IMR-90 (cell line): ENCODE data around the gene UBA7. TPM values are rescaled to one million over a fixed set of nuclear protein-coding genes. Genes with fewer than 3 reads are reported as not detected.

ENCODE experiments used
- ATAC-seq: fragments of 200-7000 bp; cut with Tn5 transposase; 2 replicates; pipeline ENCODE4 v1.9.1; 2020; ENCODE audit warnings: low read depth, mild to moderate bottlenecking, moderate library complexity
- BruUV-seq: library from RNA; stranded (reverse); fragments of 400-500 nt; replicated peaks from 2 replicates; lab custom pipeline; 2021; lab: Mats Ljungman, UMichigan
- CTCF ChIA-PET: fragments of 300-600 bp; formaldehyde crosslinking; extraction: SDS; loops from one replicate; lab custom pipeline; 2021; ENCODE audit warnings: antibody characterized with exemption; lab: Yijun Ruan, JAX
- POLR2A ChIA-PET: fragments of 300-600 bp; sonication (Branson Sonifier 250); formaldehyde crosslinking; loops from one replicate; lab custom pipeline; 2022; ENCODE audit warnings: antibody characterized with exemption; ENCODE audit not compliant: unreplicated experiment; lab: Charles Lee
- DNase-seq: peaks from one replicate; pipeline ENCODE4 v3.0.0; 2013
- H2AFZ ChIP-seq: replicated peaks from 2 replicates; pipeline ENCODE3; 2013; ENCODE audit warnings: low read length, mild to moderate bottlenecking; ENCODE audit not compliant: poor library complexity
- H2AK5ac ChIP-seq: 2 replicates; pipeline ENCODE4 v1.6.1; 2013; ENCODE audit warnings: low read depth, low read length, inconsistent platforms
- H2AK9ac ChIP-seq: replicated peaks from 2 replicates; pipeline ENCODE3; 2013; ENCODE audit warnings: mild to moderate bottlenecking, low read depth, low read length, moderate library complexity; ENCODE audit not compliant: poor library complexity
- H2BK120ac ChIP-seq: 2 replicates; pipeline ENCODE4 v1.6.1; 2013; ENCODE audit warnings: low read depth, low read length, inconsistent platforms
- H2BK15ac ChIP-seq: 3 replicates; pipeline ENCODE4 v1.6.1; 2013; ENCODE audit warnings: low read depth, low read length, inconsistent platforms
- H2BK20ac ChIP-seq: 2 replicates; pipeline ENCODE4 v1.6.1; 2013; ENCODE audit warnings: low read depth, mild to moderate bottlenecking, inconsistent platforms, low read length, moderate library complexity
- H2BK5ac ChIP-seq: 2 replicates; pipeline ENCODE4 v1.6.1; 2013; ENCODE audit warnings: mild to moderate bottlenecking, low read depth, low read length, inconsistent platforms; ENCODE audit not compliant: poor library complexity, severe bottlenecking
- H3K14ac ChIP-seq: replicated peaks from 2 replicates; pipeline ENCODE4 v1.6.1; 2013; ENCODE audit warnings: low read depth, low read length, inconsistent platforms
- H3K18ac ChIP-seq: 2 replicates; pipeline ENCODE4 v1.6.1; 2013; ENCODE audit warnings: low read depth, low read length, control low read depth
- H3K23ac ChIP-seq: 2 replicates; pipeline ENCODE4 v1.6.1; 2013; ENCODE audit warnings: low read depth, low read length, inconsistent platforms
- H3K27ac ChIP-seq: 2 replicates; pipeline ENCODE4 v1.5.1; 2013; ENCODE audit warnings: mild to moderate bottlenecking, control low read depth, low read length; ENCODE audit not compliant: insufficient read depth
- H3K27me3 ChIP-seq: 2 replicates; pipeline ENCODE4 v1.6.1; 2013; ENCODE audit warnings: low read length; ENCODE audit not compliant: control insufficient read depth, insufficient read depth
- H3K36me3 ChIP-seq: 2 replicates; pipeline ENCODE4 v1.6.1; 2013; ENCODE audit warnings: low read length, mixed read lengths; ENCODE audit not compliant: control insufficient read depth, insufficient read depth
- H3K4ac ChIP-seq: 2 replicates; pipeline ENCODE4 v1.6.1; 2013; ENCODE audit warnings: low read depth, low read length, inconsistent platforms
- H3K4me1 ChIP-seq: 2 replicates; pipeline ENCODE4 v1.6.1; 2013; ENCODE audit warnings: low read length, mixed read lengths; ENCODE audit not compliant: control insufficient read depth, insufficient read depth
- H3K4me2 ChIP-seq: 2 replicates; pipeline ENCODE4 v1.6.1; 2013; ENCODE audit warnings: low read depth, mild to moderate bottlenecking, control low read depth, low read length, moderate library complexity
- H3K4me3 ChIP-seq: 2 replicates; pipeline ENCODE4 v1.5.1; 2013; ENCODE audit warnings: low read depth, mild to moderate bottlenecking, control low read depth, low read length, moderate library complexity; ENCODE audit not compliant: insufficient read depth
- H3K56ac ChIP-seq: 2 replicates; pipeline ENCODE4 v1.6.1; 2013; ENCODE audit warnings: low read length, inconsistent platforms; ENCODE audit not compliant: insufficient read depth; ENCODE audit errors: extremely low read depth
- H3K79me1 ChIP-seq, 2 experiments: 2 replicates each; pipeline ENCODE4 v1.6.1; 2013; ENCODE audit warnings: low read length in 2 of 2, inconsistent platforms in 1 of 2, low read depth in 1 of 2
- H3K9ac ChIP-seq: 2 replicates; pipeline ENCODE4 v1.6.1; 2013; ENCODE audit warnings: low read depth, low read length, control low read depth
- H3K9me1 ChIP-seq: 2 replicates; pipeline ENCODE4 v1.6.1; 2013; ENCODE audit warnings: low read length, inconsistent platforms; ENCODE audit not compliant: insufficient read depth
- H3K9me3 ChIP-seq: 2 replicates; pipeline ENCODE4 v1.6.1; 2013; ENCODE audit warnings: low read length; ENCODE audit not compliant: control insufficient read depth, insufficient read depth
- H4K20me1 ChIP-seq: 2 replicates; pipeline ENCODE4 v1.6.1; 2013; ENCODE audit warnings: low read length, inconsistent platforms; ENCODE audit not compliant: insufficient read depth
- H4K5ac ChIP-seq: 2 replicates; pipeline ENCODE4 v1.6.1; 2013; ENCODE audit warnings: mild to moderate bottlenecking, low read depth, low read length, control low read depth
- H4K8ac ChIP-seq, 2 experiments: 2 replicates each; pipeline ENCODE4 v1.6.1; 2013; ENCODE audit warnings: low read depth in 2 of 2, low read length in 2 of 2, control low read depth in 1 of 2, inconsistent platforms in 1 of 2
- H4K91ac ChIP-seq: 2 replicates; pipeline ENCODE4 v1.6.1; 2013; ENCODE audit warnings: low read depth, low read length, inconsistent platforms; ENCODE audit not compliant: insufficient read depth
- BHLHE40 ChIP-seq: fragments of 150-350 bp; IDR thresholded peaks from 2 replicates; pipeline ENCODE4 v1.6.1; 2016; ENCODE audit warnings: mild to moderate bottlenecking, low read depth, low read length
- CEBPB ChIP-seq: IDR thresholded peaks from 2 replicates; pipeline ENCODE4 v1.6.1; 2012; ENCODE audit warnings: low read depth, low read length, improper control_type of control experiment
- CHD1 ChIP-seq: IDR thresholded peaks from 2 replicates; pipeline ENCODE4 v1.6.1; 2012; ENCODE audit warnings: low read depth, low read length, improper control_type of control experiment
- FOS ChIP-seq: fragments of 150-350 bp; IDR thresholded peaks from 2 replicates; pipeline ENCODE4 v1.6.1; 2016; ENCODE audit warnings: low read depth, low read length
- MAFK ChIP-seq: IDR thresholded peaks from 2 replicates; pipeline ENCODE4 v1.6.1; 2012; ENCODE audit warnings: low read depth, low read length, improper control_type of control experiment
- MAZ ChIP-seq: IDR thresholded peaks from 2 replicates; pipeline ENCODE4 v1.6.1; 2012; ENCODE audit warnings: low read depth, mild to moderate bottlenecking, low read length, improper control_type of control experiment, moderate library complexity, borderline replicate concordance
- MXI1 ChIP-seq: IDR thresholded peaks from 2 replicates; pipeline ENCODE4 v1.6.1; 2012; ENCODE audit warnings: low read depth, mild to moderate bottlenecking, low read length, moderate library complexity, borderline replicate concordance
- NFE2L2 ChIP-seq: fragments of 150-350 bp; IDR thresholded peaks from 2 replicates; pipeline ENCODE4 v1.6.1; 2016; ENCODE audit warnings: low read depth, mild to moderate bottlenecking, low read length
- POLR2A ChIP-seq: IDR thresholded peaks from 2 replicates; pipeline ENCODE4 v1.6.1; 2012; ENCODE audit warnings: mild to moderate bottlenecking, low read depth, low read length
- RAD21 ChIP-seq: IDR thresholded peaks from 2 replicates; pipeline ENCODE4 v1.6.1; 2012; ENCODE audit warnings: low read length, improper control_type of control experiment
- RCOR1 ChIP-seq: IDR thresholded peaks from 2 replicates; pipeline ENCODE4 v1.6.1; 2012; ENCODE audit warnings: mild to moderate bottlenecking, low read length, improper control_type of control experiment; ENCODE audit not compliant: insufficient replicate concordance
- RFX5 ChIP-seq: IDR thresholded peaks from 2 replicates; pipeline ENCODE4 v1.8.0; 2012; ENCODE audit warnings: low read depth, mild to moderate bottlenecking, low read length, moderate library complexity
- SMC3 ChIP-seq: fragments of 150-350 bp; IDR thresholded peaks from 2 replicates; pipeline ENCODE4 v1.6.1; 2016; ENCODE audit warnings: low read depth, mild to moderate bottlenecking, antibody characterized with exemption, low read length, moderate library complexity
- WGBS, 2 experiments: methylation state at CpG; one replicate each; pipeline versions ENCODE4 v1.1.5 to v1.1.7; 2013; ENCODE audit warnings: missing lambda C conversion rate in 2 of 2; ENCODE audit not compliant: insufficient read length in 1 of 2; ENCODE audit errors: extremely low coverage in 2 of 2; 5-methylcytosine and 5-hydroxymethylcytosine counted together
- dilution Hi-C: fragments of 300-500 bp; cut with HindIII; formaldehyde crosslinking; loops from one replicate; pipeline ENCODE4 v1.14.3; 2018; ENCODE audit warnings: low sequenced_read_pairs; ENCODE audit not compliant: unreplicated experiment
- in situ Hi-C: fragments of 300-500 bp; cut with MboI; formaldehyde crosslinking; loops from 3 replicates; pipeline ENCODE4 v1.14.3; 2019; ENCODE audit warnings: low sequenced_read_pairs, inconsistent platforms, mixed read lengths
- intact Hi-C: fragments of 100-400 bp; cut with micrococcal nuclease; formaldehyde crosslinking; loops from 2 replicates; pipeline ENCODE4 v1.10.0; 2022
- polyA plus RNA-seq, 3 experiments: library from polyadenylated mRNA; depleted of rRNA; stranded (reverse); fragments of >200 nt; gene quantifications; 2 replicates each; pipeline ENCODE4 v1.2.3, GENCODE V29; 2012; ENCODE audit warnings: low replicate concordance in 1 of 3
- total RNA-seq: library from RNA; depleted of rRNA; stranded (reverse); fragments of >200 nt; gene quantifications from 2 replicates; pipeline ENCODE4 v1.2.3, GENCODE V29; 2012
- TF ChIP-seq, protein P1 (sequence below): fragments of 150-350 bp; IDR thresholded peaks from 2 replicates; pipeline ENCODE4 v1.6.1; 2017; ENCODE audit warnings: mild to moderate bottlenecking, antibody characterized with exemption, low read length, low read depth
- TF ChIP-seq, protein P2 (sequence below): conservative IDR thresholded peaks from 2 replicates; pipeline ENCODE4 v1.5.1; 2012; ENCODE audit warnings: mild to moderate bottlenecking, low read depth, low read length, improper control_type of control experiment
- TF ChIP-seq, protein P3 (sequence below): fragments of 150-350 bp; IDR thresholded peaks from 2 replicates; pipeline ENCODE4 v1.6.1; 2016; ENCODE audit warnings: low read depth, mild to moderate bottlenecking, low read length, moderate library complexity, borderline replicate concordance

The UBA7 gene
- total and polyA plus RNA-seq, 2 of the 4 experiments (the other 2 are of a cell fraction): 18.6 to 57.8 TPM

DNA sequence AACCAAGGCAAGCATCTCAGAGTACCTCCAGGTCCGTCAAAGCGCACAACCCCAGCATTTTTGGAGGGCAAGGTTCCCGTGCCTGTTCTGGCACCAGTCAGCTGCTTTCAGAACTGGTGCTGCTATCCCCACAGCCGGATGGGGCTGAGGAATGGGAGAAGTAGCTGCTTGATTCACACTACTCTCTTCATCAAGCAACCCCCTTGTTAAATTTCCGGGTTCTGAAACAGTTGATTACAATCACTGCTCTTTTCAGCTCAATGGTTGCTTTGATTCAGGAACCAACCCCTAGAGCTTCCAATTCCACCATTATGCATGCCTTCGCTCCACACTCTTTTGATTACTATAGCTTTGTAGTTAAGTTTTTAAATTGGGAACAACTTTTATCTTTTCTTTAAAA, 12.3 kb upstream of the UBA7 start:
- ChIA-PET POLR2A (no interaction called here), CTCF (interaction anchor here (0.9 to 1.9 kb wide), 2 partner anchors 13 to 22 kb away, joined by 4 to 5 read pairs; no protein-coding TSS in a partner anchor)
- H3K27me3 ChIP-seq: no peaks in the 10 kb centered on the region
- WGBS, 2 experiments: no CpG with 5 or more reads among the region's 6 CpGs
- H2BK120ac ChIP-seq: no peak overlapping the region
- no peaks in the 10 kb centered on the region for H3K4me1 ChIP-seq
- H2BK5ac ChIP-seq: no peak overlapping the region
- no peak overlapping the region for H2BK20ac ChIP-seq
- no peak overlapping the region for H2BK15ac ChIP-seq
- no peaks in the 10 kb centered on the region for H3K79me1 ChIP-seq
- no peak overlapping the region for H2AK9ac ChIP-seq
- H4K8ac ChIP-seq: no peak overlapping the region
- H3K9me3 ChIP-seq: no peaks in the 10 kb centered on the region
- H3K4me2 ChIP-seq: no peak overlapping the region
- no peaks in the 10 kb centered on the region for H3K9me1 ChIP-seq
- peak overlapping the region; percentile 5 for H2AFZ ChIP-seq
- intact Hi-C loops (no loop called here), in situ Hi-C loops (no loop called here), dilution Hi-C loops (no loop called here)
- H4K5ac ChIP-seq: no peak overlapping the region
- no peak overlapping the region for H4K91ac ChIP-seq
- no peak overlapping the region for H3K4ac ChIP-seq
- no peak overlapping the region for H3K18ac ChIP-seq
- DNase-seq (no peak), ATAC-seq (no peak)
- H3K23ac ChIP-seq: no peak overlapping the region
- TF ChIP-seq RFX5: no peak
- TF ChIP-seq, protein P1, sequence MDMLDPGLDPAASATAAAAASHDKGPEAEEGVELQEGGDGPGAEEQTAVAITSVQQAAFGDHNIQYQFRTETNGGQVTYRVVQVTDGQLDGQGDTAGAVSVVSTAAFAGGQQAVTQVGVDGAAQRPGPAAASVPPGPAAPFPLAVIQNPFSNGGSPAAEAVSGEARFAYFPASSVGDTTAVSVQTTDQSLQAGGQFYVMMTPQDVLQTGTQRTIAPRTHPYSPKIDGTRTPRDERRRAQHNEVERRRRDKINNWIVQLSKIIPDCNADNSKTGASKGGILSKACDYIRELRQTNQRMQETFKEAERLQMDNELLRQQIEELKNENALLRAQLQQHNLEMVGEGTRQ: no peak
- TF ChIP-seq, protein P2, sequence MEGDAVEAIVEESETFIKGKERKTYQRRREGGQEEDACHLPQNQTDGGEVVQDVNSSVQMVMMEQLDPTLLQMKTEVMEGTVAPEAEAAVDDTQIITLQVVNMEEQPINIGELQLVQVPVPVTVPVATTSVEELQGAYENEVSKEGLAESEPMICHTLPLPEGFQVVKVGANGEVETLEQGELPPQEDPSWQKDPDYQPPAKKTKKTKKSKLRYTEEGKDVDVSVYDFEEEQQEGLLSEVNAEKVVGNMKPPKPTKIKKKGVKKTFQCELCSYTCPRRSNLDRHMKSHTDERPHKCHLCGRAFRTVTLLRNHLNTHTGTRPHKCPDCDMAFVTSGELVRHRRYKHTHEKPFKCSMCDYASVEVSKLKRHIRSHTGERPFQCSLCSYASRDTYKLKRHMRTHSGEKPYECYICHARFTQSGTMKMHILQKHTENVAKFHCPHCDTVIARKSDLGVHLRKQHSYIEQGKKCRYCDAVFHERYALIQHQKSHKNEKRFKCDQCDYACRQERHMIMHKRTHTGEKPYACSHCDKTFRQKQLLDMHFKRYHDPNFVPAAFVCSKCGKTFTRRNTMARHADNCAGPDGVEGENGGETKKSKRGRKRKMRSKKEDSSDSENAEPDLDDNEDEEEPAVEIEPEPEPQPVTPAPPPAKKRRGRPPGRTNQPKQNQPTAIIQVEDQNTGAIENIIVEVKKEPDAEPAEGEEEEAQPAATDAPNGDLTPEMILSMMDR: no peak
- TF ChIP-seq MAZ: no peak
- TF ChIP-seq NFE2L2: no peak
- TF ChIP-seq BHLHE40: no peak
- TF ChIP-seq RAD21: no peak
- no peak for TF ChIP-seq RCOR1
- TF ChIP-seq SMC3: no peak
- no peak for TF ChIP-seq POLR2A
- no peak for TF ChIP-seq CEBPB
- TF ChIP-seq MAFK: no peak
- no peak for TF ChIP-seq CHD1
- TF ChIP-seq FOS: no peak
- TF ChIP-seq, protein P3, sequence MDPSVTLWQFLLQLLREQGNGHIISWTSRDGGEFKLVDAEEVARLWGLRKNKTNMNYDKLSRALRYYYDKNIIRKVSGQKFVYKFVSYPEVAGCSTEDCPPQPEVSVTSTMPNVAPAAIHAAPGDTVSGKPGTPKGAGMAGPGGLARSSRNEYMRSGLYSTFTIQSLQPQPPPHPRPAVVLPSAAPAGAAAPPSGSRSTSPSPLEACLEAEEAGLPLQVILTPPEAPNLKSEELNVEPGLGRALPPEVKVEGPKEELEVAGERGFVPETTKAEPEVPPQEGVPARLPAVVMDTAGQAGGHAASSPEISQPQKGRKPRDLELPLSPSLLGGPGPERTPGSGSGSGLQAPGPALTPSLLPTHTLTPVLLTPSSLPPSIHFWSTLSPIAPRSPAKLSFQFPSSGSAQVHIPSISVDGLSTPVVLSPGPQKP: no peak
- no peak for TF ChIP-seq MXI1
- H3K14ac ChIP-seq: no peak overlapping the region
- H3K4me3 ChIP-seq: no peak overlapping the region
- H3K56ac ChIP-seq: no peak overlapping the region
- H4K20me1 ChIP-seq: no peaks in the 10 kb centered on the region
- no peak overlapping the region for H3K9ac ChIP-seq
- H3K27ac ChIP-seq: no peak overlapping the region
- H2AK5ac ChIP-seq: no peak overlapping the region
- H3K36me3 ChIP-seq: no peaks in the 10 kb centered on the region
- no TSS peak for BruUV-seq
